KG1 (cell line): ENCODE results near the gene ARL15.

Source experiments
- DNase-seq: peaks from one replicate; lab custom pipeline; 2025; lab: John Stamatoyannopoulos, UW

ARL15 gene

GRCh38 chr5:54159153-54159892 is 151.1 kb downstream of the ARL15 start:
- no peak for DNase-seq

- no peak for DNase-seq
Measured at GRCh38 chr5:54156577-54156976, 153.8 kb downstream of the ARL15 start.

- no peak for DNase-seq
Measured at GRCh38 chr5:54150841-54151240, 159.5 kb downstream of the ARL15 start.

DNA sequence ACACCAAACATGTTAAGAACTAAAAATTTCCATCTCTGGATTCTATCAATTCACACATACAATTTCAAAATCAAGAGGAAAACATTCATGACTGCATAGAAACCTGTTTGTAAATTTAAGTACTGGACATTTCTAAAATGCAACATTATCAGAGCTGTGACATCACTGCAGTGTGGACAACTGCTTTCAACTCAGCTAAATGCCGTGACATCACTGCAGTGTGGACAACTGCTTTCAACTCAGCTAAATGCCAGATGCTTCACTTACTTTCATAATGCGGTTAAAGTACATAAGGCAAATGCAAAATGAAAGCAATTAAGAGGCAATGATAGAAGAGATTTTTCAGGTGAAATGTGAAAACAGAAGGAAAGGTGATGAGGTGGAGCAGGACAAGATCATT is 161.5 kb downstream of the ARL15 start:
- DNase-seq: no peak

GRCh38 chr5:54148067-54148845 is 162.1 kb downstream of the ARL15 start:
- DNase-seq: no peak

- no peak for DNase-seq
Measured at GRCh38 chr5:54146916-54147315, 163.5 kb downstream of the ARL15 start.

DNA sequence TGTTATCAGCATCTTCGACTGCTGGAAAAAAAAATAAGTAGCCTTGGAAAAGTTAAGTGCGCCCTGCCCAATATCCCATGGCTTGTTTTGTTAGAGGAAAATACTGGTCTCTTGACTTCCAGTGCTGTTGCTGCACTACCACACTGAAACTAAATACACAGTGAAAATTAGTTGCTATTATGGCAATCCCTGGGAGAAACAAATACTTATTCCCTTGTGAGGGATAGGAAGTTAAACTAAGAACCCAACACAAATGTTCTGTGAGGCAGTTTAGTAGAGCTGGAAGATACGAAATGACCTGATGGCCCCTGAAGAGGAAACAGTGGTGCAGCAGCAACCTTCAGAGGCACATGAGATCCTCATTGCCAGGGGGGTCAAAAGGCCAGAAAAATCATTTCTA is 164.0 kb downstream of the ARL15 start:
- DNase-seq: no peak

DNA sequence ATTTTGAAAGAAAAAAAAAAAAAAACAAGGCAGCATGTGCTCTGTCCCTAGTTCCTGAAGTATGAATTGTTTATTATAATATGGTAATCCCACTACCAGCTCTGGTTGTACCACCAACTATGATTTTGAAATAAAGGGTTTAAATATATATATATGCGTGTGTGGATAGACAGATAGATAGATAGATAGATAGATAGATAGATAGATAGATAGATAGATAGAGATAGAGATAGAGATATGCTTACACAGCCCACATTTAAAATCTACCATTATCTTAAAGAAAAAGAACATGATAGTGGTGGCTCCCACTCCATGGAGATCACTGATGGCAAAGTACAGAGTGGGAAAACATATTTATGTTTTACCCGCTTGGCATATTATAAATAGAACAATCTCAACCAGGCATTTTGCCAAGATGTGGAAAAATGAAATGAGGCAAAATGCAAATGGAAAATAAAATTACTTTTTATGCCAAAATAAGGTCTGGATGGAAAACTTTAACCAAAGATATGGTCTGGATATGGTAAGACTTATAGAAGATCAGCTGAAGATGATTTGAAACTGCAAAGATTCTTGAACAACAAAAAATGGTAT is 170.0 kb downstream of the ARL15 start:
- DNase-seq: no peak

DNA sequence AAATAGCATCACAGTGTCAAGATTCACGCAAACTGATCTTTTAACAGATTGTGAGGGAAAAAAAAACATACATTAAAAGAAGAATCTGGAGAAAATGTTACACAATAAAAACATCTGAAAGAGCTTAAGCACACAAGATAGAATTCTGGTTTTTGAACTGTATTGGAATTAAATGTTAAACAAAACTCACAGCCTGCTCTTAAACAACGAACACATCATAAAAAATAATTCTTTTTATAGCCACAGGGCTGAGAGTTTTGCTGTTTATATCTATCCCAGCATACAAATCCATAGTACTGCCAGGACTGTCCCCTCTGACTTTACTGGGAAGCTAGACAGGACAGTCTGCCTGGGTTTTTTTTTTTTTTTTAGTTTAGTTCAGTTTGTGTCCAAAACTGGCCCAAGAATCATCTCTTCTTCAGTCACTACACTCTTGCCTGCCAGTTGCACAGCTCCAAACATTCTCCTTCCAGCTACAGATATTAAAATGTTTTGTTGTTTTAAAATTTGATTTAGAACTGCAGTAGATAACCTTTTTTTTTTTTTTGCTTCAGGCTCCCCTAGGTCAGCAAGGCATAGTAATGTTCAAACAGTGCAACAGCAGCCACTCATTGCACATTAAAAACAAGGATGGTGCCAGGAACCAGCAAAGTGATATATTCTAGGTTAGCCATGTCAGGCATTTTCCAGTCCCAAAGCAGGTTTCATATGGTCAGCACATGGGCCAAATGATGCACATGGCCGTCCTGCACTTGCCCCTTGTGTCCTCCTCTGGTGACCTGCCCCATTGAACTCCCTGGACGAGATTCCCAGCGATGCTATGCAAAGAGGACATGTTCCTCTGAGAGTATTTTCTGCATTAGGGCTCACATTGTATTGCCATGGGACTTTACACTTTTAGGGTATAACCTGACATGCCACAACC is 173.6 kb downstream of the ARL15 start:
- DNase-seq: no peak

- DNase-seq: no peak
Measured at GRCh38 chr5:54135042-54135441, 175.3 kb downstream of the ARL15 start.

DNA sequence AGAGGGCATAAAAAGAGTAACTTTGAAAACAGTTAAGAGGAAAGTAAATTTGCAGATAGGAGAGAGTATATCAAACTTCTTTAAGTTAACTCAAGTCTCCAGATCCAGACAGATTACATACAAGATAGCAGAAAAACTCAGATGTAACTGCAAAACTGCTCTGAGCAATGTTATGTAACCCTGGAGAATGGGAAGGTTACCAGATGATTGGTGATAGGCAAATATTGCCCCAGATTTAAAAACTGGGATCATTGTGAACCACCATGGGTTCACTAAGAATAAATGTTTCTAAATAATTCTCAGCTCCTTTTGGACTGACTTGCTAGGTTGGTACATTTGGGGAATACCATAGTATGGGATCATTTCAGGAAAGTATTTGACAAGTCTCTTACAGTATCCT is 176.5 kb downstream of the ARL15 start:
- no peak for DNase-seq

- DNase-seq: no peak
Measured at GRCh38 chr5:54120473-54120872, 189.9 kb downstream of the ARL15 start.

DNA sequence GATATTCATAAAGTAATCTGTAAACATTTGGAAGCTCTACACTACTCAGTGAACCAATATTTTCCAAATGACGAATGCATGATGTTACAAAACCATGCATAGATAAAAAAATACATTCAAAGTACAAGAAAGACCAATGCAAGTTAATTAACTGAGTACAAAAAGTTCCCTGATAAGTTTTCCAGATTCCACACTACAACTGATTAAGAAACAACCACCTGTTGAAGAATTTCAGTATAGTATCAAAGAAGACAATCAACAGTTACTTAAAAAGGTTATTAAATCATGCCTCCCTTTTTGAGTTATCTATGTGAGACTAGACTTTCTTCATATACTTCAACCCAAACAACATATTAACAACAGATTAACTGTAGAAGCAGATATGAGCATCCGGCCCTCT is 192.4 kb downstream of the ARL15 start:
- DNase-seq: no peak

- DNase-seq: no peak
Measured at GRCh38 chr5:54115735-54116403, 194.5 kb downstream of the ARL15 start.

DNA sequence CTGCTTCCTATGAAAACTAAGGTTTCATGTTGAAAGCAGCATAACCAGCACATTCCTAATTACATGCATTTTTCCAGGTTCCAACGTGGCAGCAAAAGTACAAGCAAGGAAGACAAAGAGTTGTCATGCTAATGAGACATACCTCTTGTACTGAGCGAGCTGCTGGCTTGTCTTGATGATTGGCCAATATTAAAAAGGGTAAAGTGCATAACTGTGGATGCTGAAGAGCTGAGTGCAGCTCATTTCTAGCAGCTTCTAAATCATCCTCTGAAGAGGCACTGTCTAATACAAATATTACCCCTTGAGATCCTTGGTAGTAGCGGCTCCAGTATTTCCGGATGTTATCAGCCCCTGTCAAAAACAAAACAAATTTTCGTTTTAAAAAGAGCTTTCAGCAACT is 197.3 kb downstream of the ARL15 start:
- DNase-seq: no peak

- DNase-seq: no peak
Measured at GRCh38 chr5:54109626-54110330, 200.6 kb downstream of the ARL15 start.

DNA sequence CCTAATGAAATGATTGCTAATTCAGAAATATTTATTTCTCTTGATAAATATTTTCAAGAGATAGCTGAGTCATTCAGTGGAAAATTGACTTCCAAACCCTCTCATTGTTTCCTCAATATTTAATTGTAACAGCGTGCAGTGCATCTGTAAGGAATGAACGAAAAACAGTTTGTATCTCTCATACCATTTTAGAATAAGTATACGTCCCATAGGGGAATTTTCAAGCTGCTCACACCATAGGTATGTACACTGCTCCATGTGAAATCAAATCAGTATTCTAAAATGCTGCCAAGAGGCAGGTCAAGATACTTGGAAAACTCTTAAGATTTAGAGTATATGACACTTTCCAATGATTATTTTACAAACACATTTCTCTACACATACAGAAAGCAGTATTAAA is 202.2 kb downstream of the ARL15 start:
- DNase-seq: no peak

DNA sequence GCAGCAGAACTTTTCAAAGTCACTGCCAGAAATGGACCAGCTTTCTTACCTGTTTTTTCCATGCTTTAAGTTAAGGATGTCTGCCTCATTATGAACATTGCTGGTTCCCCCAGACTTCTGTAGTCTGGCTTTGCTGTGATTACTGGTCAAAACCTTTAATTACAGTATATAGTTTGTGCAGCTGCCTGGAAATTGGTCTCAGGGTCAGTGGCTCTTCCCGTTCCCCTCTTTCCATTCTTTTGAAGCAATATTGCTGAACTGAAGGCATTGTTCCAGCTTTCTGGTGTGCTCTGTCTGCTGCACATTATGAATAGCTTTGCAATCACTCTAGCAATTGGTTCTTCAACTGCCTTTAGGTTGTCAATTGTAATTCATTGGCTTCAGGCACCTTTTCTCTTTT is 206.5 kb downstream of the ARL15 start:
- DNase-seq: no peak

GRCh38 chr5:54098267-54098666 is 212.1 kb downstream of the ARL15 start:
- DNase-seq: no peak

- DNase-seq: no peak
Measured at GRCh38 chr5:54095969-54096368, 214.4 kb downstream of the ARL15 start.

DNA sequence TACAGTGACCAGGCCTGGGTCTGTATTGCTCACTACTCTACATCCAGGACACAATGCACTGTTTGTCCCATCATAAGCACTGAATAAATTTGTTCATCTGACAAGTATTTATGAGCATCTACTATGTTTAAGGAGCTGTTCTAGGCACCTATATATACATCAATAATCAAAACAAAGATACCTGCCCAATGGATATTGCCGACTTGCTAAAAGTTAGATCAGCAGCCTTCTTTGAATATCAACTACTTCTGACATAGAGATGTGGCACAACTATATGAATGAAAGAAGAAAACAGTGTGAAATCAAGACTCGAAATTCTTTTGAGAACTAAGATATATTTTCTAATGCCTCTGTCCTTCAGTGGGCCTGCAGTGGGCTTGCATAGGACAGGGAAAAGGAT is 215.7 kb downstream of the ARL15 start:
- no peak for DNase-seq
